ENCODE data around the gene CTNNAL1.
"Not testable (repeated sequence)": the region's sequence is repeated elsewhere in the genome, so short reads cannot be mapped to it uniquely, and the experiment has no call there.

CTNNAL1 gene

DNA sequence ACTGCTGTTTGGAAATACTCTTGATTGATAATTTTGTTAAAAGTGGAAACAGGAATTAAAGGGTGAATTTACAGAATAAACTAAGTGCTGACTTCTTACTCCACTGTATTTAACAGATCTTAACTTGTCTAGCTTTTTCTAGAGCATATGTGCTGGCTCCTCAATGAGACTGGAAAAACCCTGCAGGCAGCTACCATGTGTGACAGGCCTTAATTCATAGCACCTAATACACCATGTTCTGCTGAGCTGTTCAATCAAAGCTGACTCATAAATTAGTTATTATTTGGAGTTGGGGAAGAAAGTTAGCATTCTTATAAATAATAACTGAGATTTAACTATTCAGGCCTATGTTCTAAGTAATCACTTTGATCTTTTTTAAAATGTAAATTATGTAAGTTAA lies 29.4 kb downstream of the CTNNAL1 start:
- no peak overlapping the region for H3K27ac ChIP-seq
- TF ChIP-seq, protein P1, sequence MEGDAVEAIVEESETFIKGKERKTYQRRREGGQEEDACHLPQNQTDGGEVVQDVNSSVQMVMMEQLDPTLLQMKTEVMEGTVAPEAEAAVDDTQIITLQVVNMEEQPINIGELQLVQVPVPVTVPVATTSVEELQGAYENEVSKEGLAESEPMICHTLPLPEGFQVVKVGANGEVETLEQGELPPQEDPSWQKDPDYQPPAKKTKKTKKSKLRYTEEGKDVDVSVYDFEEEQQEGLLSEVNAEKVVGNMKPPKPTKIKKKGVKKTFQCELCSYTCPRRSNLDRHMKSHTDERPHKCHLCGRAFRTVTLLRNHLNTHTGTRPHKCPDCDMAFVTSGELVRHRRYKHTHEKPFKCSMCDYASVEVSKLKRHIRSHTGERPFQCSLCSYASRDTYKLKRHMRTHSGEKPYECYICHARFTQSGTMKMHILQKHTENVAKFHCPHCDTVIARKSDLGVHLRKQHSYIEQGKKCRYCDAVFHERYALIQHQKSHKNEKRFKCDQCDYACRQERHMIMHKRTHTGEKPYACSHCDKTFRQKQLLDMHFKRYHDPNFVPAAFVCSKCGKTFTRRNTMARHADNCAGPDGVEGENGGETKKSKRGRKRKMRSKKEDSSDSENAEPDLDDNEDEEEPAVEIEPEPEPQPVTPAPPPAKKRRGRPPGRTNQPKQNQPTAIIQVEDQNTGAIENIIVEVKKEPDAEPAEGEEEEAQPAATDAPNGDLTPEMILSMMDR (conservative IDR thresholded peaks at IDR 0.05): no peak
- TF ChIP-seq ZFX (IDR thresholded peaks at IDR 0.05): no peak

DNA sequence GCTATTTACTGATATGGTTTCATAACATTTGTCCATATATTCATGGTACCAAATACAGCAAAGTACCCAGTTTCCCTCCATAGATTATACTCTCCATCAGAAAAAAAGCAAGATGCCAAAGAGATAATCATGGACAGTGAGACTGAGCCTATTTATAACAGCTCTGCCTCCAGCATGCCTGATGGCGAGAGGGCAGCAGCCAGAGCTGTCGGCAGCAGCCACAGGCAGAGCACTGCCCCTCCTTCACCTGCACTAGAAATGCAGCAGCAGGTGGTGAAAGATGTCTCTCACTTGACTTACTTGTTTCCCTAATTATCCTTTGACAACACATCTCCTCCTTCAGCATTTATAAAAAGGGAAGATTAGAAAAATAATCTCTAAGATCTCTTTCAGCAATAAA lies 32.4 kb downstream of the CTNNAL1 start:
- TF ChIP-seq, protein P1 (conservative IDR thresholded peaks at IDR 0.05): no peak
- no peak for TF ChIP-seq ZFX (IDR thresholded peaks at IDR 0.05)
- no peak overlapping the region for H3K27ac ChIP-seq

DNA sequence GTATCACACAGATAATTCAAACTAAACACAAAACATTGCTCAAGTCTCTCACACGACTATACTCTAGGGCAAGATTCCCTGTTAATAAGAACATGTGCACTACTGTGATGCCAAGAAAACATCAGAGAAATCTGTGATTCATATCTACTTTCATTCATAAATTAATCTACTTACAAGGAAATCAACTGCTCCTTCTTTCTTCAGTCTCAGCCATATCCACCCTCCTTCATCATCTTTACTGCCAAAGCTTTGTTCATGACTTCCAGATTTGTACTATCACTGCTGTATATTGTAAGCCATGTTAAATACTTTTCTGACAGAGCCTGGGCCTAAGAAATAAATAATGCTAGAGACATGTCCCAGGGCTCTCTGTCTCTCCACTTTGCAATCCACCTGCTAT lies 35.1 kb downstream of the CTNNAL1 start:
- TF ChIP-seq ZFX (IDR thresholded peaks at IDR 0.05): no peak
- TF ChIP-seq, protein P1 (conservative IDR thresholded peaks at IDR 0.05): no peak
- no peak overlapping the region for H3K27ac ChIP-seq

DNA sequence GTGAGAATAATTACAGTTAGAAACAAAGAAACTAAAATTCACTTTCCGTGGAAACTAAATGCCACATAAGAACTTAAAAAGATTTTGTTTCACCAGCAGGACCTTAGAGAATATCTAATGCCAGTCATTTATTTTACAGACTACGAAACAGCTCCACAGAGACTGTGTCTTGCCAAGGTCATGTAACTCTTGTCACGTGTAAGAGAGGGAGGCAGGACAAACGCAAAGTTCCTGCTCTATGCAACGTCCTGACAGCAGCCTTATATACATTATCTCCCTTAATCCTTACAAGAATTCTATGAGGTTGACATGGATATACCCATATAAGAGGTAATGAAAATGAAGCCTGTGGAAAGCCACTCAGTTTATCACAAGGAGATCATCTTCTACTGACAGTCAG lies 39.4 kb downstream of the CTNNAL1 start:
- no peak overlapping the region for H3K27ac ChIP-seq
- no peak for TF ChIP-seq ZFX (IDR thresholded peaks at IDR 0.05)
- TF ChIP-seq, protein P1 (conservative IDR thresholded peaks at IDR 0.05): no peak

DNA sequence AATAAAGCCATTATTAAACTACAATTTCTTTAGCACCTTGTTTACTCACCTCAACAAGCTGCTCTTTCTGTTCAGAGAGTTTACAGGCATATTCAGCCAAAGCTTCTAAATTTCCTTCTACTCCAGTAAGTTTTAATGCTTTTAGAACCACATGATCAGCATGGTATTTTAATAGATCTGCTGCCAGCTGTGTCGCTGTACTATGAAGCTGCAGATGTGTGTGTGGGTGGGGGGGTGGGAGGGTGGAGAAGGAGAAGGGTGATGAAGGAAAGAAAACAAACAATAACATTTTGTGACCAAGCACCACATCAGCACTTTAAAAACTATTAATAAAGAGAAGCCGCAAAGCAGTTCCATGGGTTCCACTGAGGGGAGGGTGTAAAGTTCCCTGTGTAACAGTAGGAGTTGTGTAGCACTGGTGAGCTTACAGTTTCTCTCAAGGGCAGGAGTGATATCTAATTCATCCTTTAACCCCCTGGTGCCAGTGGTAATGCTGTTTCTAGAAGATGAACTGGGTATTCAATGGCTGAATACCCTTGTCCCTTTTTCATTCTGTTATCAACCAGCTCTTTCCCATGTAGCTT lies 40.6 kb downstream of the CTNNAL1 start:
- TF ChIP-seq, protein P1 (conservative IDR thresholded peaks at IDR 0.05): no peak
- TF ChIP-seq ZFX (IDR thresholded peaks at IDR 0.05): no peak
- no peak overlapping the region for H3K27ac ChIP-seq

DNA sequence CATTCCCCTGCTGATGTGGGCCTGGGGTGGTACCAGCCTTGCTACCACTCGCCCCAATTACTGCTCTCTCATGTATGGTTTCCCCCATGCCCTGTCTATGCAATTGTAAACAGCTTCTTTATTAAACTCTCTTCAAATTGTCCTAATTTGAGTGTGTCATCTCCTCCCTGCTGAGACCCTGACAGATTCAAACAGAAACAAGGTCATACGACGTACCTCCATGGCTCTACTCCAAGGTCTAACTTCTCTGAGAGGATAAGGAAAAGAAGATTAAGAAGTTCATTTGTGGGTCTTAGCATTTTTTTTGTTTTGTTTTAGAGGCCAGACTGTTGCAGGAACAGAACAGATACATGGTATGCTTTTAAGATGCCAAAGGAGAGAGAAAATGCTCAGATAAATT lies 41.1 kb downstream of the CTNNAL1 start:
- TF ChIP-seq ZFX (IDR thresholded peaks at IDR 0.05): no peak
- TF ChIP-seq, protein P1 (conservative IDR thresholded peaks at IDR 0.05): no peak
- no peak overlapping the region for H3K27ac ChIP-seq

DNA sequence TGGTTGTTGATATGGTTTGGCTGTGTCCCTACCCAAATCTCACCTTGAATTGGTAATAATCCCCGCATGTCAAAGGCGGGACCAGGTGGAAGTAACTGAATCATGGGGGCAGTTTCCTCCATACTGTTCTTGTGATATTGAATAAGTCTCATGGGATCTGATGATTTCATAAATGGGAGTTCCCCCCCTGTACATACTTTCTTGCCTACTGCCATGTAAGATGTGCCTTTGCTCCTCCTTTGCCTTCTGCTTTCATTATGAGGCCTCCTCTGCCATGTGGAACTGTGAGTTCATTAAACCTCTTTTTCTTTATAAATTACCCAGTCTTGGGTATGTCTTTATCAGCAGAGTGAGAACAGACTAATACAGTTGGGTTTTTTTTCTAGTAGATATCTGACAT lies 41.9 kb downstream of the CTNNAL1 start:
- not testable (repeated sequence) for H3K27ac ChIP-seq

DNA sequence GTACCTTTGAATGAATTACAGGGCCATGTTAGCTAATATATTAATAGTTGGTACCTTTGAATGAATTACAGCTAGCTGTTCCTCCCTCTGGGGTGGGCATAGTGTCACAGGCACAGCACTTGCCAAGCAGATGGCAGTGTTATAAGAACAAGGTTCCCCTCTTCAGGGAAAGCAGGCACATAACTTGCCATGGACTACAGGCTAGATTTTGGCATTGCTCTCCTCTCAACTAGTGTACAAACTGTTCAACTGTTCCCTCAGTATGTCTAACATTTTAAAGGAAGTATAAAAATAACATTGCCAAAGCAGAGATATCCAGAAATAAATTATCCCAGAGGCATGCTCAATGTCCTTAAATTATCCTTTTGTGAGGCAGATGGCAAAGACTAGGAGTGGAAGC lies 45.4 kb downstream of the CTNNAL1 start:
- H3K27ac ChIP-seq: no peak overlapping the region
- TF ChIP-seq, protein P1 (conservative IDR thresholded peaks at IDR 0.05): no peak
- TF ChIP-seq ZFX (IDR thresholded peaks at IDR 0.05): no peak

All from C4-2B (cell line).